ENCODE measurements around the gene KRTAP9-8. TPM values are rescaled to one million over a fixed set of nuclear protein-coding genes. Genes with fewer than 3 reads are reported as not detected.
"Not testable (repeated sequence)": the region's sequence is repeated elsewhere in the genome, so short reads cannot be mapped to it uniquely, and the experiment has no call there.

Gene KRTAP9-8
- 10 to 100 TPM in 3 of 4 donors, not detected in 1; 27.1 to 89.8 (median 46.6) TPM for total RNA-seq

- not testable (repeated sequence) for H3K4me3 ChIP-seq; H3K27me3 ChIP-seq; H3K9me3 ChIP-seq; H3K4me1 ChIP-seq; H3K27ac ChIP-seq; H3K36me3 ChIP-seq; DNase-seq (ENCODE audit: low spot score in 2 of 2)
- 44% methylated on average over 1 of the region's 3 CpGs for WGBS
These were observed at the start of gene KRTAP9-8 for GRCh38 chr17:41237949-41238437. KRTAP9-8 (plus strand) TSS chr17:41237999; CDS start chr17:41238052, 53 bp downstream.

- not testable (repeated sequence) for H3K27me3 ChIP-seq; H3K9me3 ChIP-seq; H3K4me1 ChIP-seq; H3K36me3 ChIP-seq; DNase-seq (ENCODE audit: low spot score in 2 of 2); H3K27ac ChIP-seq; H3K4me3 ChIP-seq
- WGBS, result no CpG with 5 or more reads among the region's 1 CpG
These were observed 47.9 kb upstream of the KRTAP9-8 start, which contains the start of gene KRTAP9-1 for GRCh38 chr17:41189837-41190318. KRTAP9-1 (plus strand) TSS chr17:41189887; CDS start chr17:41189887, 0 bp downstream.

- no peaks in the 10 kb centered on the region for H3K4me1 ChIP-seq
- 92% methylated on average over 2 of the region's 3 CpGs for WGBS
- no peaks in the 10 kb centered on the region for H3K36me3 ChIP-seq
- H3K9me3 ChIP-seq, result no peaks in the 10 kb centered on the region
- H3K4me3 ChIP-seq, result no peak overlapping the region
- DNase-seq (ENCODE audit: low spot score in 2 of 2), result no peak
- H3K27ac ChIP-seq, result no peak overlapping the region
- TF ChIP-seq POLR2A (IDR thresholded peaks at IDR 0.05) (no peak), CTCF (IDR thresholded peaks at IDR 0.05) (no peak), POLR2AphosphoS5 (IDR thresholded peaks at IDR 0.05) (no peak)
- H3K27me3 ChIP-seq, result peaks cover 8% of the 10 kb centered on the region
These were observed 47.5 kb upstream of the KRTAP9-8 start for GRCh38 chr17:41190328-41190727.

- Histone ChIP-seq H3K4me1 (no peaks in the 10 kb centered on the region), H3K4me3 (no peak overlapping the region), H3K36me3 (no peaks in the 10 kb centered on the region), H3K9me3 (no peaks in the 10 kb centered on the region), H3K27ac (no peak overlapping the region), H3K27me3 (no peaks in the 10 kb centered on the region)
- WGBS, result 57% methylated on average over 1 of the region's 1 CpG
- TF ChIP-seq EP300 (IDR thresholded peaks at IDR 0.05), result no peak
- no peak for TF ChIP-seq POLR2AphosphoS5 (IDR thresholded peaks at IDR 0.05)
- TF ChIP-seq CTCF (IDR thresholded peaks at IDR 0.05), result no peak
- no peak for TF ChIP-seq POLR2A (IDR thresholded peaks at IDR 0.05)
- no peak for DNase-seq (ENCODE audit: low spot score in 2 of 2)
These were observed 41.7 kb upstream of the KRTAP9-8 start for GRCh38 chr17:41196068-41196467.

GRCh38 chr17:41199421-41200078, 38.2 kb upstream of the KRTAP9-8 start:
- Histone ChIP-seq H3K4me3 (no peak overlapping the region), H3K4me1 (no peaks in the 10 kb centered on the region), H3K36me3 (no peaks in the 10 kb centered on the region), H3K9me3 (no peaks in the 10 kb centered on the region), H3K27ac (no peak overlapping the region), H3K27me3 (no peaks in the 10 kb centered on the region)
- TF ChIP-seq POLR2AphosphoS5 (IDR thresholded peaks at IDR 0.05), result no peak
- no peak for TF ChIP-seq POLR2A (IDR thresholded peaks at IDR 0.05)
- TF ChIP-seq EP300 (IDR thresholded peaks at IDR 0.05), result no peak
- TF ChIP-seq CTCF (IDR thresholded peaks at IDR 0.05), result no peak
- DNase-seq (ENCODE audit: low spot score in 2 of 2), result no peak
- WGBS, result 76% methylated on average over 4 of the region's 5 CpGs

GRCh38 chr17:41211845-41212466, 25.8 kb upstream of the KRTAP9-8 start:
- peaks cover 14% of the 10 kb centered on the region for H3K27me3 ChIP-seq
- H3K9me3 ChIP-seq, result no peaks in the 10 kb centered on the region
- H3K27ac ChIP-seq, result no peak overlapping the region
- H3K36me3 ChIP-seq, result no peaks in the 10 kb centered on the region
- no peak overlapping the region for H3K4me3 ChIP-seq
- WGBS, result 35% methylated on average over 1 of the region's 1 CpG
- TF ChIP-seq POLR2A (IDR thresholded peaks at IDR 0.05), result no peak
- TF ChIP-seq CTCF (IDR thresholded peaks at IDR 0.05), result no peak
- no peak for TF ChIP-seq POLR2AphosphoS5 (IDR thresholded peaks at IDR 0.05)
- TF ChIP-seq EP300 (IDR thresholded peaks at IDR 0.05), result no peak
- no peaks in the 10 kb centered on the region for H3K4me1 ChIP-seq
- no peak for DNase-seq (ENCODE audit: low spot score in 2 of 2)

All from suprapubic skin (tissue), 4 donors.